ENCODE measurements around the gene COX7B. TPM values are rescaled to one million over a fixed set of nuclear protein-coding genes. Genes with fewer than 3 reads are reported as not detected.
"Not testable (repeated sequence)": the region's sequence is repeated elsewhere in the genome, so short reads cannot be mapped to it uniquely, and the experiment has no call there.

Gene COX7B
- total RNA-seq, 1 experiment from 2014 or later, result 444 TPM

- H3K27me3 ChIP-seq, result no peaks in the 10 kb centered on the region
- H3K36me3 ChIP-seq, result no peaks in the 10 kb centered on the region
- H3K9me3 ChIP-seq, result no peaks in the 10 kb centered on the region
- no peak for DNase-seq
- H3K4me3 ChIP-seq, result no peak overlapping the region
These were observed 31.3 kb downstream of the COX7B start for GRCh38 chrX:77930581-77930980.

- Histone ChIP-seq H3K36me3 (no peaks in the 10 kb centered on the region), H3K9me3 (no peaks in the 10 kb centered on the region), H3K4me3 (no peak overlapping the region), H3K27me3 (no peaks in the 10 kb centered on the region)
- DNase-seq, result no peak
These were observed 36.6 kb downstream of the COX7B start for GRCh38 chrX:77935886-77936285.

DNA sequence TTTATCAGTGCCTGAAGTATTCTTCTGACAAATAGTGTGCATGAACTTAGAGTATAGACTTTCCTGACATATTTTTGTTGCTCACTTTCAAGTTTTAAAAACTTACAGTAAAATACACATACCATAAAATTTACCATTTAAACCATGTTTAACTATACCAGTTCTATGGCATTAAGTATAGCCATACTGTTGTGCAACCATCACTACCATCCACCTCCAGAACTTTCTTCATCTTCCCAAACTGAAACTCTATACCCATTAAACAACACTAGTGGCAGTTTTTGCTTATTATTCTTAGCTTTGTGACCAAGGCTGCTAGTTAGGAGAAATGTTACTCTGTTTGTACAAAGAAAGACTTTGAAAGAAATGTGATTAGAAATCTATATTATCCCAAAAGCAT is 37.0 kb downstream of the COX7B start:
- Histone ChIP-seq H3K4me3 (no peak overlapping the region), H3K9me3 (no peaks in the 10 kb centered on the region), H3K27me3 (no peaks in the 10 kb centered on the region), H3K36me3 (no peaks in the 10 kb centered on the region)
- no peak for DNase-seq

DNA sequence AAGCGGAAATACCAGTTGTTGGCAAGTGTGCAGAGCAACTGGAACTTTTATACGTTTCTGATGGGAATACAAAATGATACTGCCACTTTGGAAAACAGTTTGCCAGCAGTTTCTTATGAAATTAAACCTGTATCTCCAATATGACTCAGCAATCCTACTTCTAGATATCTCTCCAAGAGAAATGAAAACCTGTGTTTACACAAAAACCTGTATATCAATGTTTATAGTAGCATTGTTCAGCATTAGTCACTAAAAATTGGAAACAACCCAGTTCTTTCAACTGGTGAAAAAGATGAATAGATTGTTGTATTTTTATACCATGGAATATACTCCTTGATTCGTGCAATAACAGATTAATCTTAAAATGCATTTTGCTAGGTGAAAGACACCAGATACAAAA is 38.0 kb downstream of the COX7B start:
- no peak overlapping the region for H3K4me3 ChIP-seq
- no peaks in the 10 kb centered on the region for H3K27me3 ChIP-seq
- H3K9me3 ChIP-seq, result no peaks in the 10 kb centered on the region
- DNase-seq, result no peak
- no peaks in the 10 kb centered on the region for H3K36me3 ChIP-seq

GRCh38 chrX:77938083-77938680 is 38.9 kb downstream of the COX7B start:
- Histone ChIP-seq H3K36me3 (no peaks in the 10 kb centered on the region), H3K9me3 (no peaks in the 10 kb centered on the region), H3K27me3 (no peaks in the 10 kb centered on the region), H3K4me3 (no peak overlapping the region)
- no peak for DNase-seq

DNA sequence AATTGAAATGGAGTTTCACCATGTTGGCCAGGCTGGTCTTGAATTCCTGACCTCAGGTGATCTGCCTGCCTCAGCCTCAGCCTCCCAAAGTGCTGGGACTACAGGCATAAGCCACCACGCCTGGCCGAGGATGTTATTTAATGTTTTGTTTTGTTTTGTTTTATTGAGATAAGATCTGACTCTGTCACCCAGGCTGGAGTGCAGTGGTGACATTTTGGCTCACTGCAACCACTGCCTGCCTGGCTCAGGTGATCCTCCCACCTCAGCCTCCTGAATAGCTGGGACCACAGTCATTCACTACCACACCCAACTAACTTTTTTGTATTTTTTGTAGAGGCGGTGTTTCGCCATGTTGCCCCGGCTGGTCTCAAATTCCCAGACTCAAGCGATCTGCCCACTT is 45.8 kb downstream of the COX7B start:
- not testable (repeated sequence) for DNase-seq, H3K4me3 ChIP-seq, H3K36me3 ChIP-seq, H3K9me3 ChIP-seq, H3K27me3 ChIP-seq

DNA sequence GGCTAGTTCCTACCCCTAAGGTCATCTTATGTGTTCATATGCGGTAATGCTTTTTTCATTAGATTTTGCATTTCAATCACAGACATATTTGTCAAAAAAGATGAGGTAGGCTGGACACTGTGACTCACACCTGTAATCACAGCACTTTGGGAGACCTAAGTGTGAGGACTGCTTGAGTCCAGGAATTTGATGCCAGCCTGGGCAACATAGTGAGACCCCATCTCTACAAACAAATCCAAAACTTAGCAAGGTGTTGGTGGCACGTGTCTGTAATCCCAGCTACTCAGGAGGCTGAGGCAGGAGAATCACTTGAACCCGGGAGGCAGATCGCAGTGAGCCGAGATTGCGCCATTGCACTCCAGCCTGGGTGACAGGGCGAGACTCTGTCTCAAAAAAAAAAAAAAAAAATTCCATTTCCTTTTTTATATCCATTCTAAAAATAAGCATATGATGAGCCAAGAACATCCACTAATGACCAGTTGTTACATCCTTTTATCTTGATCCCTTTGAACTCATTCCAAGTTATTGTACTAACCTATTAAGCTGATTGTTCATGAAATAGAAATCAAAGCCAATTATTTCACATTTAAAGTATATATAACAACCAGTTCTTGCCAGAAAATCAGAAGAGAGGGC is 46.8 kb downstream of the COX7B start:
- no peak overlapping the region for H3K4me3 ChIP-seq
- H3K27me3 ChIP-seq, result no peaks in the 10 kb centered on the region
- DNase-seq, result no peak
- no peaks in the 10 kb centered on the region for H3K36me3 ChIP-seq
- no peaks in the 10 kb centered on the region for H3K9me3 ChIP-seq

DNA sequence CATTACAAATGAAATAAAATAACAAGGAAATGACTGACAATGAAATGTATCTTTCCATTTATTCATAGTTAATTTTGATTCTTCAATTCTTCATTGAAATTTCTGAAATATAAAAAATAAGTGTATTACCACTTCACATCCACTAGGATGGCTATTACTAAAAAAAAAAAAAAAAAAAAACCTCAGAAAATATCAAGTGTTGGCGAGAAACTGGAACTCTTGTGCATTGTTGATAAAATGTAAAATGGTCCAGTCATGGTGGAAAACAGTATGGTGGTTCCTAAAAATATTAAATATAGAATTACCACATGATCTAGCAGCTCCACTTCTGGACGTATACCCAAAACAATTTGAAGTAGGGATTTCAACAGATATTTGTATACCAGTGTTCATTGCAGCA is 47.3 kb downstream of the COX7B start:
- no peak for DNase-seq
- Histone ChIP-seq H3K36me3 (no peaks in the 10 kb centered on the region), H3K9me3 (no peaks in the 10 kb centered on the region), H3K4me3 (no peak overlapping the region), H3K27me3 (no peaks in the 10 kb centered on the region)

DNA sequence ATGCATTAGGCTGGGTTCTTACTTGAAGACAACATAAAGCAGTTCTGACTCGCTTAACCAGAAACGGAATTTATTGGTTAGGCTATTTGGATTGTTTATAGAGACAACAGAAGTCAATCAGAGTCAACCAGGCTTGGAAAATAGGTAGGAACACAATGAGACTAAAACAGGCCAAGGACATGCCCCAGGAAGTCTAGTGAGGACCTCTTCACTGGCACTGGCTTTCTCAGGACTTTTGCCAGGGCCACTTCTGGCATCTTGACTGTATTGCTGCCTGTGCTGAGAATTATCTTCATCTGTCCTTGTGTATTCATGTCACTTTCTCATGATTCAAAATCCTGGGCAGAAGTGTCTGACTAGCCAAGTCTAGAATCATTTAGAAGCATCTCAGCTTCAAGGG is 50.6 kb downstream of the COX7B start:
- H3K36me3 ChIP-seq, result no peaks in the 10 kb centered on the region
- H3K27me3 ChIP-seq, result no peaks in the 10 kb centered on the region
- no peak for DNase-seq
- H3K9me3 ChIP-seq, result no peaks in the 10 kb centered on the region
- no peak overlapping the region for H3K4me3 ChIP-seq

- DNase-seq, result no peak
These were observed 52.9 kb downstream of the COX7B start for GRCh38 chrX:77952173-77952572.

DNA sequence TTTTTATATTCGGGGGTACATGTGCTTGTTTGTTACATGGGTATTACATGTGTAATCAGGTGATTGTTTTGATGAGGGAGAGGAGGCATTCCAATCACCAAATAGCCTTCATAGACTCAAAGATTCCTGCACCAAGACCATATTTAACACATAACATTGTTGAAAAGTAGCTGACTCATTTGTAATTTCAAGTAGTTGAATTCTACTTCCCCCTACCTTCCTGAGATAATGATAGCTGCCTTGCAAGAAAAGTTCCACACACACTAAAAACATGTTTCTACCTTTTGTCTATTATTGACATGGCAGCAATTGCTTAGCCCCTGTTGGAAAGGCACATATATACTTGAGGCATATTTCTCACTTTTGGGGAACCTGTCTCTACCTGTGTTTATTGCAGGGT is 54.0 kb downstream of the COX7B start:
- Histone ChIP-seq H3K9me3 (no peaks in the 10 kb centered on the region), H3K36me3 (no peaks in the 10 kb centered on the region), H3K27me3 (no peaks in the 10 kb centered on the region), H3K4me3 (no peak overlapping the region)
- DNase-seq, result no peak

More at GRCh38 chrX:77952173-77952572, 52.9 kb downstream of the COX7B start:
- Histone ChIP-seq H3K27me3 (no peaks in the 10 kb centered on the region), H3K36me3 (no peaks in the 10 kb centered on the region), H3K4me3 (no peak overlapping the region), H3K9me3 (no peaks in the 10 kb centered on the region)

- Histone ChIP-seq H3K9me3 (no peaks in the 10 kb centered on the region), H3K27me3 (no peaks in the 10 kb centered on the region), H3K4me3 (no peak overlapping the region), H3K36me3 (no peaks in the 10 kb centered on the region)
- DNase-seq, result no peak
These were observed 54.4 kb downstream of the COX7B start for GRCh38 chrX:77953708-77954107.

Other genes starting within 250 kb of the COX7B start
- 17.1 and 44.3 TPM in 2 replicates for gene ATRX, start 113.3 kb upstream of the COX7B start, total RNA-seq (2014; rRNA removed; shearing (Covaris generic); ENCODE audit: low replicate concordance)
- 72.7 and 103 TPM in 2 replicates for gene MAGT1, start 4.0 kb upstream of the COX7B start, total RNA-seq (2014; rRNA removed; shearing (Covaris generic); ENCODE audit: low replicate concordance)
- 4.2 and 6.4 TPM in 2 replicates for gene ATP7A, start 11.2 kb downstream of the COX7B start, total RNA-seq (2014; rRNA removed; shearing (Covaris generic); ENCODE audit: low replicate concordance)
- not detected in 2 replicates for gene PGAM4, start 70.2 kb downstream of the COX7B start, total RNA-seq (2014; rRNA removed; shearing (Covaris generic); ENCODE audit: low replicate concordance)
- 328 and 387 TPM in 2 replicates for gene PGK1, start 204.8 kb downstream of the COX7B start, total RNA-seq (2014; rRNA removed; shearing (Covaris generic); ENCODE audit: low replicate concordance)
- 31.0 and 34.9 TPM in 2 replicates for gene TAF9B, start 240.2 kb downstream of the COX7B start, total RNA-seq (2014; rRNA removed; shearing (Covaris generic); ENCODE audit: low replicate concordance)

Data from MG63 (cell line).